DMS53 (cell line): ENCODE measurements around the gene AGO4.
"Not testable (repeated sequence)": the region's sequence is repeated elsewhere in the genome, so short reads cannot be mapped to it uniquely, and the experiment has no call there.

Experiments used
- DNase-seq: peaks from one replicate; lab custom pipeline; 2025; lab: John Stamatoyannopoulos, UW

Gene AGO4

GRCh38 chr1:35863881-35864625, 56.2 kb downstream of the AGO4 start:
- DNase-seq = no peak

GRCh38 chr1:35864813-35865212, 57.0 kb downstream of the AGO4 start:
- no peak for DNase-seq

- no peak for DNase-seq
Measured at GRCh38 chr1:35866991-35867390, 59.2 kb downstream of the AGO4 start.

GRCh38 chr1:35869245-35869950, 61.6 kb downstream of the AGO4 start:
- DNase-seq = peak; percentile 95

GRCh38 chr1:35870651-35871309, 63.0 kb downstream of the AGO4 start:
- no peak for DNase-seq

GRCh38 chr1:35873243-35873750, 65.5 kb downstream of the AGO4 start:
- DNase-seq = no peak

GRCh38 chr1:35874115-35874514, 66.3 kb downstream of the AGO4 start:
- not testable (repeated sequence) for DNase-seq

- DNase-seq = no peak
Measured at GRCh38 chr1:35876988-35877387, 69.2 kb downstream of the AGO4 start.

- DNase-seq = no peak
Measured at GRCh38 chr1:35881850-35882273, 74.0 kb downstream of the AGO4 start.

GRCh38 chr1:35882586-35882944, 74.7 kb downstream of the AGO4 start:
- peak; percentile 40 for DNase-seq

- peak; percentile 96 for DNase-seq
Measured at GRCh38 chr1:35882945-35883634, 75.3 kb downstream of the AGO4 start, which contains the start of gene AGO1. AGO1 (plus strand) TSS chr1:35883209; CDS start chr1:35883422, 213 bp downstream.

- DNase-seq = peak; percentile 48
Measured at GRCh38 chr1:35883635-35884101, 75.9 kb downstream of the AGO4 start.

GRCh38 chr1:35884934-35885333, 77.1 kb downstream of the AGO4 start:
- DNase-seq = no peak

- peak; percentile 34 for DNase-seq
Measured at GRCh38 chr1:35885961-35886558, 78.2 kb downstream of the AGO4 start.

GRCh38 chr1:35886577-35887431, 79.0 kb downstream of the AGO4 start:
- peak; percentile 40 for DNase-seq

GRCh38 chr1:35887508-35887907, 79.7 kb downstream of the AGO4 start:
- DNase-seq = no peak

GRCh38 chr1:35888255-35888654, 80.4 kb downstream of the AGO4 start:
- no peak for DNase-seq

GRCh38 chr1:35888981-35889380, 81.2 kb downstream of the AGO4 start:
- DNase-seq = not testable (repeated sequence)

GRCh38 chr1:35893051-35893879, 85.4 kb downstream of the AGO4 start:
- no peak for DNase-seq

GRCh38 chr1:35894183-35894582, 86.4 kb downstream of the AGO4 start:
- DNase-seq = peak; percentile 16
